ENCODE results near the gene SMIM28. TPM values are rescaled to one million over a fixed set of nuclear protein-coding genes. Genes with fewer than 3 reads are reported as not detected.
A peak's percentile ranks its signal among the peaks of the same experiment; 100 is the strongest.

SMIM28 gene
- total and polyA plus RNA-seq, 9 of the 15 experiments (the other 6 are each of a cell fraction or from before 2014, with no cell fraction given): not detected

DNA sequence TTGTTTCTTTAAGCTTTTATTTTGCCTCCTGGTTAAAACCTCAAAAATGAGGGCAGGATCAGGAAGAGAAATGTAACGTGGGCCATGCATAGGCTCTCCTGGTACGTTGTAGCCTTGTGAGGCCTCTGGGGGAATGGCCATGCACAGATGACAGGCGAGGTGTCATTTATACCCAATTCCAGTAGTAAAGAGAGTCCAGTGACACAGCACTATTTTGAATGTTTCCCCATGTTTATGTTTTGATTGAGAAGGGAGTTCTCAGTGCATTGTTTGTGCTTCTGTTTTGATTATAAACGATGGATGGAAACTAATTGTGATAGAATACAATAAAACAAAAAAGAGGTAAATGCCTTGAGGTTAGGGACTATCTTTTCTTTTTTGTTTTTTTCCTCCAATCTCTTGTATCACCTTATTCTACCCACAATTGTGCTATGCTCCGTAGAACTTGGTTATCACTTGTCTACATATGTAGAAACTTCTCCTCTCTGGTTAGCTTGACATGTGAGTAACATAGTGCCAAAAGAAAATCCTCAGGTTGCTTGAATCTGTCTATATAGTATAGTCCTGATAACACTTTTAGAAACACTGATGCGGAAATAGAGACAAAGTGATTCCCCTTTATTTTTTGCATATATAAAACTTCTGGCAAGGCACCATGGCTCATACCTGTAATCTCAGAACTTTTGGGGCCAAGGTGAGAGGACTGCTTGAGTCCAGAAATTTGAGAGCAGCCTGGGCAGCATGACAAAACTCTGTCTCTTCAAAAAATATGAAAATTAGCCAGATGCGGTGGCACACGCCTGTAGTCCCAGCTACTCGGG, 6.9 kb upstream of the SMIM28 start (continued):
- no peak for TF ChIP-seq CTBP1 (IDR thresholded peaks at IDR 0.05; ENCODE audit: borderline replicate concordance)
- TF ChIP-seq ARID1B (IDR thresholded peaks at IDR 0.05): peak; percentile 37; the same call in 1 of the 2 replicates
- TF ChIP-seq, protein P1, sequence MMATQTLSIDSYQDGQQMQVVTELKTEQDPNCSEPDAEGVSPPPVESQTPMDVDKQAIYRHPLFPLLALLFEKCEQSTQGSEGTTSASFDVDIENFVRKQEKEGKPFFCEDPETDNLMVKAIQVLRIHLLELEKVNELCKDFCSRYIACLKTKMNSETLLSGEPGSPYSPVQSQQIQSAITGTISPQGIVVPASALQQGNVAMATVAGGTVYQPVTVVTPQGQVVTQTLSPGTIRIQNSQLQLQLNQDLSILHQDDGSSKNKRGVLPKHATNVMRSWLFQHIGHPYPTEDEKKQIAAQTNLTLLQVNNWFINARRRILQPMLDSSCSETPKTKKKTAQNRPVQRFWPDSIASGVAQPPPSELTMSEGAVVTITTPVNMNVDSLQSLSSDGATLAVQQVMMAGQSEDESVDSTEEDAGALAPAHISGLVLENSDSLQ (IDR thresholded peaks at IDR 0.05): peak; percentile 59
- TF ChIP-seq CBFA2T3 (IDR thresholded peaks at IDR 0.05): peak; percentile 51
- peak; percentile 82; the same call in 1 of the 2 replicates for TF ChIP-seq C11orf30 (IDR thresholded peaks at IDR 0.05; ENCODE audit: low read depth)
- TF ChIP-seq FOXK2 (conservative IDR thresholded peaks at IDR 0.05 in 1 of 2, IDR thresholded peaks at IDR 0.05 in 1 of 2; ENCODE audit: low read depth in 2 of 2): peak; percentile 43 to 59; a peak in 1 of 4 replicates
- 0 out of 2 replicates have a peak, but pooled peaks have one; percentile 4 for TF ChIP-seq EP300 (IDR thresholded peaks at IDR 0.05; ENCODE audit: low read length)
- TF ChIP-seq, protein P2, sequence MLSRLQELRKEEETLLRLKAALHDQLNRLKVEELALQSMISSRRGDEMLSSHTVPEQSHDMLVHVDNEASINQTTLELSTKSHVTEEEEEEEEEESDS (CRISPR knock-in tag; IDR thresholded peaks at IDR 0.05): no peak
- peak; percentile 91 for TF ChIP-seq MAFG (tag; conservative IDR thresholded peaks at IDR 0.05)
- no peak for TF ChIP-seq MCM5 (IDR thresholded peaks at IDR 0.05; ENCODE audit: low read depth)
- TF ChIP-seq NFE2L1 (tag; IDR thresholded peaks at IDR 0.05; ENCODE audit: borderline replicate concordance, low read depth): peak; percentile 79
